H9 (cell line): ENCODE measurements around the gene ARMC2. TPM values are rescaled to one million over a fixed set of nuclear protein-coding genes. Genes with fewer than 3 reads are reported as not detected.

ENCODE experiments used
- DNase-seq: peaks from one replicate; pipeline ENCODE4 v3.0.0-alpha.2; 2017
- H2AFZ ChIP-seq: one replicate; pipeline ENCODE4 v1.6.1; 2013; ENCODE audit warnings: mild to moderate bottlenecking, low read length, control low read depth, moderate library complexity
- H2AK5ac ChIP-seq: 2 replicates; pipeline ENCODE4 v1.6.1; 2013; ENCODE audit warnings: low read length, control low read depth, mixed read lengths; ENCODE audit not compliant: insufficient read length
- H2BK120ac ChIP-seq: one replicate; pipeline ENCODE4 v1.6.1; 2013; ENCODE audit warnings: low read depth, mild to moderate bottlenecking, low read length, control low read depth, inconsistent platforms; ENCODE audit not compliant: poor library complexity, severe bottlenecking
- H2BK12ac ChIP-seq: 2 replicates; pipeline ENCODE4 v1.6.1; 2013; ENCODE audit warnings: low read length, control low read depth, mixed read lengths, low read depth; ENCODE audit not compliant: insufficient read length
- H2BK15ac ChIP-seq: 2 replicates; pipeline ENCODE4 v1.6.1; 2013; ENCODE audit warnings: low read depth, low read length, control low read depth
- H2BK20ac ChIP-seq: one replicate; pipeline ENCODE4 v1.6.1; 2013; ENCODE audit warnings: low read depth, mild to moderate bottlenecking, low read length, control low read depth, inconsistent platforms; ENCODE audit not compliant: poor library complexity, severe bottlenecking
- H2BK5ac ChIP-seq: 2 replicates; pipeline ENCODE4 v1.6.1; 2013; ENCODE audit warnings: low read length, control low read depth, mixed read lengths; ENCODE audit not compliant: insufficient read length
- H3K14ac ChIP-seq: 2 replicates; pipeline ENCODE4 v1.6.1; 2013; ENCODE audit warnings: low read length, control low read depth; ENCODE audit not compliant: insufficient read depth
- H3K18ac ChIP-seq: 2 replicates; pipeline ENCODE4 v1.6.1; 2013; ENCODE audit warnings: low read depth, mild to moderate bottlenecking, mixed read lengths, low read length, control low read depth; ENCODE audit not compliant: insufficient read length
- H3K23ac ChIP-seq: 2 replicates; pipeline ENCODE4 v1.6.1; 2013; ENCODE audit warnings: low read length, control low read depth, mixed read lengths, low read depth; ENCODE audit not compliant: insufficient read length
- H3K23me2 ChIP-seq: 2 replicates; pipeline ENCODE4 v1.6.1; 2013; ENCODE audit warnings: low read depth, mild to moderate bottlenecking, mixed read lengths, low read length, control low read depth; ENCODE audit not compliant: insufficient read length, poor library complexity, severe bottlenecking
- H3K27ac ChIP-seq: 2 replicates; pipeline ENCODE4 v1.5.1; 2013; ENCODE audit warnings: low read length, control low read depth, mixed read lengths, low read depth; ENCODE audit not compliant: insufficient read length
- H3K27me3 ChIP-seq: 2 replicates; pipeline ENCODE4 v1.6.1; 2013; ENCODE audit warnings: low read length, control low read depth, inconsistent platforms; ENCODE audit not compliant: insufficient read depth
- H3K4ac ChIP-seq: 2 replicates; pipeline ENCODE4 v1.6.1; 2013; ENCODE audit warnings: low read depth, mild to moderate bottlenecking, control low read depth, inconsistent platforms, low read length, moderate library complexity
- H3K4me1 ChIP-seq: 2 replicates; pipeline ENCODE4 v1.6.1; 2013; ENCODE audit warnings: low read length, control low read depth, inconsistent platforms; ENCODE audit not compliant: insufficient read depth
- H3K4me2 ChIP-seq: 2 replicates; pipeline ENCODE4 v1.6.1; 2013; ENCODE audit warnings: low read length, control low read depth, mixed read lengths; ENCODE audit not compliant: insufficient read length, insufficient read depth
- H3K56ac ChIP-seq: 2 replicates; pipeline ENCODE4 v1.6.1; 2013; ENCODE audit warnings: low read depth, mild to moderate bottlenecking, mixed read lengths, low read length, control low read depth; ENCODE audit not compliant: insufficient read length
- H3K79me1 ChIP-seq: 2 replicates; pipeline ENCODE4 v1.6.1; 2013; ENCODE audit warnings: low read depth, mild to moderate bottlenecking, moderate library complexity, low read length, control low read depth, inconsistent platforms; ENCODE audit not compliant: insufficient read depth, poor library complexity, severe bottlenecking
- H3K79me2 ChIP-seq: 2 replicates; pipeline ENCODE4 v1.6.1; 2013; ENCODE audit warnings: low read length, control low read depth, inconsistent platforms; ENCODE audit not compliant: insufficient read depth
- H3K9ac ChIP-seq: 2 replicates; pipeline ENCODE4 v1.6.1; 2013; ENCODE audit warnings: low read length, control low read depth, mixed read lengths; ENCODE audit not compliant: insufficient read length; ENCODE audit errors: extremely low read depth
- H3K9me3 ChIP-seq: one replicate; pipeline ENCODE4 v1.6.1; 2013; ENCODE audit warnings: low read depth, low read length, inconsistent platforms; ENCODE audit not compliant: control insufficient read depth
- H3T11ph ChIP-seq: one replicate; pipeline ENCODE4 v1.6.1; 2013; ENCODE audit warnings: mild to moderate bottlenecking, low read length, control low read depth, inconsistent platforms
- H4K20me1 ChIP-seq: one replicate; pipeline ENCODE4 v1.6.1; 2013; ENCODE audit not compliant: control insufficient read depth, insufficient read length, insufficient read depth
- H4K5ac ChIP-seq: 2 replicates; pipeline ENCODE4 v1.6.1; 2013; ENCODE audit warnings: low read depth, mild to moderate bottlenecking, mixed read lengths, low read length, control low read depth; ENCODE audit not compliant: insufficient read length
- H4K8ac ChIP-seq: replicated peaks from 2 replicates; pipeline ENCODE4 v1.6.1; 2013; ENCODE audit warnings: low read length, control low read depth, mixed read lengths, low read depth; ENCODE audit not compliant: insufficient read length
- H4K91ac ChIP-seq: 2 replicates; pipeline ENCODE4 v1.6.1; 2013; ENCODE audit warnings: low read depth, mild to moderate bottlenecking, moderate library complexity, mixed read lengths, low read length, control low read depth; ENCODE audit not compliant: insufficient read length
- H3K27ac Mint-ChIP-seq, 3 experiments: 2 replicates in 2 of 3; 3 replicates in 1 of 3; pipeline ENCODE4 v1.8.0; 2020 to 2021; ENCODE audit warnings: mixed read lengths in 3 of 3, mild to moderate bottlenecking in 1 of 3, moderate library complexity in 1 of 3
- H3K27me3 Mint-ChIP-seq: 2 replicates; pipeline ENCODE4 v1.8.0; 2021; ENCODE audit warnings: low read depth, mild to moderate bottlenecking, moderate library complexity, mixed read lengths
- H3K36me3 Mint-ChIP-seq, 3 experiments: 2 replicates in 2 of 3; 3 replicates in 1 of 3; pipeline ENCODE4 v1.8.0; 2020 to 2021; ENCODE audit warnings: low read depth in 3 of 3, mixed read lengths in 3 of 3; ENCODE audit not compliant: insufficient read depth in 1 of 3
- H3K4me1 Mint-ChIP-seq, 2 experiments: 2 replicates each; pipeline ENCODE4 v1.8.0; 2020; ENCODE audit warnings: mixed read lengths in 2 of 2
- H3K4me3 Mint-ChIP-seq, 2 experiments: 2 replicates in 1 of 2; 3 replicates in 1 of 2; pipeline ENCODE4 v1.8.0; 2020 to 2021; ENCODE audit warnings: mild to moderate bottlenecking in 2 of 2, mixed read lengths in 2 of 2, moderate library complexity in 1 of 2
- H3K9me3 Mint-ChIP-seq, 2 experiments: 2 replicates in 1 of 2; 3 replicates in 1 of 2; pipeline ENCODE4 v1.8.0; 2020; ENCODE audit warnings: mild to moderate bottlenecking in 2 of 2, mixed read lengths in 2 of 2, moderate library complexity in 1 of 2
- WGBS: extraction: QIAGEN DNeasy Blood & Tissue Kit; methylation state at CpG from one replicate; pipeline ENCODE4 v1.1.7; 2013; ENCODE audit warnings: missing lambda C conversion rate, low lambda C conversion rate, mixed read lengths; ENCODE audit not compliant: insufficient read length; ENCODE audit errors: extremely low coverage; 5-methylcytosine and 5-hydroxymethylcytosine counted together
- total RNA-seq: library from RNA; stranded (reverse); gene quantifications from 2 replicates; pipeline ENCODE4 v1.2.1, GENCODE V29; 2021
- TF ChIP-seq, protein P1 (sequence below): fragments of 200-600 bp; sonication (generic); conservative IDR thresholded peaks from 3 replicates; pipeline ENCODE4 v1.8.0; 2021; ENCODE audit warnings: antibody characterized with exemption, mild to moderate bottlenecking

ARMC2 gene
- total RNA-seq, 1 experiment from 2014 or later: 2.8 TPM

DNA sequence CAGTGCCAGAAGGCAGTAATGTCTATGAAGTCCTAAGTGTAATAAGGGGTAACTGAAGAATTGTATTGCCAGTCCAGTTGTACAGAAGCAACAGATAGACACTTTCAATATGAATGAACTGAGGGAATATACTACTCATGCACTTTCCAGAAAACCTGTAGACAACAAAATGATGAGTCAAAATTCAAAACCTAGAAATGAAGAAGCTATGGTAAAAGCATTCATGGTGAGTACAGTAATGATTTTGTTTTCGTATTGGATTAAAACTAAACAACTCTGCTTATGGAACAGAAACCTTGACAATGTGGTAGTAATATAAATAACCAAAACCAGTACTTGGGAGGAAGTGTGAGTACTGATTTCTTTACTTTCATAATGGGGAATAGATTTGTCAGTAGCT lies 35.0 kb downstream of the ARMC2 start:
- no peak overlapping the region for H2BK5ac ChIP-seq
- TF ChIP-seq, protein P1, sequence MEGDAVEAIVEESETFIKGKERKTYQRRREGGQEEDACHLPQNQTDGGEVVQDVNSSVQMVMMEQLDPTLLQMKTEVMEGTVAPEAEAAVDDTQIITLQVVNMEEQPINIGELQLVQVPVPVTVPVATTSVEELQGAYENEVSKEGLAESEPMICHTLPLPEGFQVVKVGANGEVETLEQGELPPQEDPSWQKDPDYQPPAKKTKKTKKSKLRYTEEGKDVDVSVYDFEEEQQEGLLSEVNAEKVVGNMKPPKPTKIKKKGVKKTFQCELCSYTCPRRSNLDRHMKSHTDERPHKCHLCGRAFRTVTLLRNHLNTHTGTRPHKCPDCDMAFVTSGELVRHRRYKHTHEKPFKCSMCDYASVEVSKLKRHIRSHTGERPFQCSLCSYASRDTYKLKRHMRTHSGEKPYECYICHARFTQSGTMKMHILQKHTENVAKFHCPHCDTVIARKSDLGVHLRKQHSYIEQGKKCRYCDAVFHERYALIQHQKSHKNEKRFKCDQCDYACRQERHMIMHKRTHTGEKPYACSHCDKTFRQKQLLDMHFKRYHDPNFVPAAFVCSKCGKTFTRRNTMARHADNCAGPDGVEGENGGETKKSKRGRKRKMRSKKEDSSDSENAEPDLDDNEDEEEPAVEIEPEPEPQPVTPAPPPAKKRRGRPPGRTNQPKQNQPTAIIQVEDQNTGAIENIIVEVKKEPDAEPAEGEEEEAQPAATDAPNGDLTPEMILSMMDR: no peak
- no peak overlapping the region for H2BK20ac ChIP-seq
- H3K9ac ChIP-seq: no peak overlapping the region
- no CpG with 5 or more reads among the region's 1 CpG for WGBS
- no peaks in the 10 kb centered on the region for H3K27me3 Mint-ChIP-seq
- no peaks in the 10 kb centered on the region for H4K20me1 ChIP-seq
- no peaks in the 10 kb centered on the region for H3K9me3 Mint-ChIP-seq
- H4K91ac ChIP-seq: no peak overlapping the region
- H3K79me2 ChIP-seq: no peaks in the 10 kb centered on the region
- no peak overlapping the region for H4K5ac ChIP-seq
- H2BK120ac ChIP-seq: no peak overlapping the region
- H3K4ac ChIP-seq: no peak overlapping the region
- no peak overlapping the region for H3K23ac ChIP-seq
- peaks cover 11 to 12% of the 10 kb centered on the region in 2 experiments for H3K4me1 Mint-ChIP-seq
- DNase-seq: no peak
- no peak overlapping the region for H3K18ac ChIP-seq
- no peak overlapping the region for H2AK5ac ChIP-seq
- H3T11ph ChIP-seq: no peak overlapping the region
- no peaks in the 10 kb centered on the region for H3K27me3 ChIP-seq
- no peak overlapping the region for H3K4me2 ChIP-seq
- no peaks in the 10 kb centered on the region for H3K23me2 ChIP-seq
- H3K14ac ChIP-seq: no peak overlapping the region
- H3K27ac ChIP-seq: no peak overlapping the region
- H3K36me3 Mint-ChIP-seq: no peaks in the 10 kb centered on the region; a peak in 2 of 7 replicates
- H2AFZ ChIP-seq: no peak overlapping the region
- H3K27ac Mint-ChIP-seq: no peak overlapping the region
- H4K8ac ChIP-seq: no peak overlapping the region
- H2BK15ac ChIP-seq: no peak overlapping the region
- no peak overlapping the region for H3K56ac ChIP-seq
- H3K9me3 ChIP-seq: no peaks in the 10 kb centered on the region
- H2BK12ac ChIP-seq: no peak overlapping the region
- H3K4me1 ChIP-seq: no peaks in the 10 kb centered on the region
- H3K4me3 Mint-ChIP-seq: no peak overlapping the region
- no peaks in the 10 kb centered on the region for H3K79me1 ChIP-seq
